OCI-LY1 (cell line): ENCODE results near the gene FAF1.

Source experiments
- CTCF ChIP-seq: fragments of 200-600 bp; sonication (generic), shearing (Covaris generic); IDR thresholded peaks from 2 replicates; pipeline ENCODE4 v1.5.1; 2017; ENCODE audit warnings: mild to moderate bottlenecking, antibody characterized with exemption, low read length, moderate library complexity, mixed read lengths
- EZH2 ChIP-seq: fragments of 200-600 bp; sonication (generic), shearing (Covaris generic); IDR thresholded peaks from 2 replicates; pipeline ENCODE4 v1.8.0; 2017; ENCODE audit warnings: borderline replicate concordance, mixed run types, mild to moderate bottlenecking, antibody characterized with exemption, low read length, moderate library complexity, mixed read lengths

GRCh38 chr1:50502147-50502546 lies 457.9 kb downstream of the FAF1 start:
- TF ChIP-seq CTCF (no peak), EZH2 (no peak)
